GM18520 (cell line): Measurements from ENCODE around the gene CIROP.
A peak's percentile ranks its signal among the peaks of the same experiment; 100 is the strongest.

Experiments
- ATAC-seq: cut with Tn5 transposase; IDR thresholded peaks from one replicate; pipeline ENCODE4 v1.9.1; 2021; ENCODE audit not compliant: unreplicated experiment

CIROP gene

GRCh38 chr14:23094666-23095195, 10.1 kb downstream of the CIROP start, which contains the start of gene ACIN1:
ACIN1 (minus strand) TSS chr14:23095136; CDS start chr14:23095112, 24 bp downstream.
- ATAC-seq: peak; percentile 16

- no peak for ATAC-seq
These were observed 10.7 kb downstream of the CIROP start for GRCh38 chr14:23093991-23094665.

- ATAC-seq: no peak
These were observed 11.3 kb downstream of the CIROP start for GRCh38 chr14:23093526-23093925.

DNA sequence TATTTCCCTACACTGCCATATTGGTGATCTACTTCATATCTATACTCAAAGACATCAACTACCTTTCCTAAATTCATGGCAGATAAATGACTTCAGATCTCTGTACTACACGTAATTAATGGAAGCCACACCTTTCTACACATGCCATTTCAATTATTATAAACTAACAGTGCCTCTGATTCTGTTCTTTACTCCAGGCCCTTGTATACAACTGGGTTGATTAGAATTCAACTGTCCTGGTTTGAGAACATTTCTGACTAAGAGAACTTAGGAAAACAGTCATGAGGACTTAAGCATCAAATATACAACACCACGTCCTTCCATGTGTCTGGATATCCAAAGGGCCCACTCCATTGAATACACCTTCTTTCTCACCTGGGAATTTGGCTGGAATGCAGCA, 11.7 kb downstream of the CIROP start:
- ATAC-seq: no peak

- ATAC-seq: no peak
These were observed 13.2 kb downstream of the CIROP start for GRCh38 chr14:23091294-23092225.

DNA sequence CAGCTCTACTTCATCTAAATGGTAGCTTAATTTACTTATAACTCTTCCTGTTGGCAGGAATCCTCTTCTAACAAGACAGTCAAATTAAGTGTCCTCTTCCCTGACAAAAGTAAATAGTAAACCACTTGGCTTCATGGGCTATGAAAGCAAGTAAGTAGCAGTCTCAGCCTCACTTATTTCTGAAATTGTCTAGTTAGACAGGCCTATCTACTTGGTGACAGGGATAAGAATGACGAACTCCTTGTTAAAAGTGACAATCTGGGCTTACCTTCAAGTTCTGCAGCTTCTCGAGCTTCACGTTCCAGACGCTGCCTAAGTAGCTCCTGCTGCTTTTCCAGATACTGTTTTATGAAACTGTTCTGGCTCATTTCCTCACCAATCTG, 14.5 kb downstream of the CIROP start:
- no peak for ATAC-seq

DNA sequence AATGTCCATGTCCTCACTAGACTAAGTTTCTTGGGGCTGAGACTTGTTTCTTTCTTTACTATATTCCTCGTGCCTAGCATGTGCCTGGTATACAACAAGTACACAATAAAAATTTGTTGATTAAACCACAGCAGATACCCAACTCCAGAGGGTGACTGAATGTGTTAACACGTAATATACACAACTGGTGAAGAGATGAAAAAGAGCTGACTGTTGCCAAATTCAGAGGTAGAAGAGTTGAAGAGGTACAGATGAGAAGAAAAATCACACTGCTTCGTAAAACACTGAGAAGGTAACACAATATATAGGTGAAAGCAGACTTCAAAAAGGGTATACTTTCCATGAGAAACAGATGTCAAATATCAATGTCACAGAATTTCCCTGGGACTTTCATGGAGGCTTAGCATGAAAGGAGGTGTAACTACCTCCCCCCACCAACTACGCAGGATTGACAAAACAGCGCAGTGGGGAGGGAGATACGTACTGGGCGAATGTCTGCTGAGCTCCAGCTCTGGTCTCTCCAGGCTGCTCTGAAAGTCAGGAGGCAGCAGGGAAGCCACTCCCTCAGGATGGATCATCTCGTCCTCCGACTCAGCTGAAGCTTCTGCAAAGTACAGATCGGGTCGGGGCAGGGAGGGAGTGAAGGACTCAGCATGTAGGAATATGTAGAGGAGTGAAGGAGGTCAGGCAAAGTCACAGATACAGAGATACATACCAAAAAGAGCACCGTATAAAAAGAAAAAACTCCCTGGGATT, 15.1 kb downstream of the CIROP start:
- no peak for ATAC-seq

DNA sequence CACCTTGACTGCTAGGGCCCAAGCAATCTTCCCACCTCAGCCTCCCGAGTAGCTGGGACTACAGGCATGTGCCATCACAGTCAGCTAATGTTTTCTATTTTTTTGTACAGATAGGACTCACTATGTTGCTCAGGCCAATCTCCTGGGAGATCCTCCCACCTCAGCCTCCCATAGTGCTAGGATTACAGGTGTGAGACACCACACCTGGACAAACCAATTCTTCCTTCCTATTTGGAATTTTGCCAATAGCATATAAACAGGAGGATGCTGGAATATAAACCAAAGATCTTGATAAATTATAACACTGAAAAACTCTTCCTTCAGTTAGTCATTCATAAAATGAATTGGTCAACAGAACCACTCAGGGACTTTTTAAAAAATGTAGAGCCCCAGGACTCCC, 18.2 kb downstream of the CIROP start:
- ATAC-seq: no peak

GRCh38 chr14:23085458-23085857, 19.3 kb downstream of the CIROP start:
- no peak for ATAC-seq

DNA sequence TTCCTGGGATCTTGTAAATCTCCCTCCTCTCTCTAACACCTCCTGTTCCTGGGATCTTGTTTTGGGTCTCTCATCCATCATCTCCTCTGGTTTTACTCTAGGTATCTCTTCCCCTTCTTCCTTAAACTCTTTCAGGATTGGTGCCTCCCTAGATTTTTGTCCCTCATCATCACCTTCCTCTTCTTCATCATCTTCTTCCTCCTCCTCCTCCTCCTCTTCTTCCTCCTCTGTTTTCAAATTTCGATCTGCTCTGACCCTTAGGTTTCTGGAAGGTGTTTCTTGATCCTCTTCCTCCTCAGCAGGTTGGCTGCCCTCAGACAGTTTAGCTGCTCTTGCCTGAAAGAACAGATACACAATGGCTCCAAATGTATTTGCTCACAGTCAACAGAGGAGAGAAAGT, 24.3 kb downstream of the CIROP start:
- ATAC-seq: no peak

- no peak for ATAC-seq
These were observed 25.1 kb downstream of the CIROP start for GRCh38 chr14:23079716-23080115.

DNA sequence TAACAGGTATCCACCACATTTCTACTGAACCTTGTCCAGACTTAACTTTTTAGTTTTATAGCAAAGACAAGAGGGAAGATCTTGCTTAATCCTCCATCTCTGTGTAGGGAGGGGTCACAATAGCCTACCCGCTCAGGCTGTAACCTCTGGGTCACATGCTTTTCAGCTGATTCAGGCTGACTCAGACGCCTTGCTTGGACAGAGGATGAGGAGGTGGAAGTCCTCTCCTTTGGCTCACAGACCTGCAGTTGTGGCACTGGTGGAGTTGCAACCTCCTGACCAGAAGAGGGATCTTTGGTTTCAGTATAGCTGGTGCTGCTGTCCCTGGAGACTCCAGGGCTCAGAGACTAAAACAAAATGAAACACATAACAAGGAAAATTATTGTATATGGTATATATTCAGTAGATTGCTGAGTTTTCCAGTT, 26.1 kb downstream of the CIROP start:
- ATAC-seq: no peak

GRCh38 chr14:23077962-23078361, 26.8 kb downstream of the CIROP start:
- ATAC-seq: no peak

DNA sequence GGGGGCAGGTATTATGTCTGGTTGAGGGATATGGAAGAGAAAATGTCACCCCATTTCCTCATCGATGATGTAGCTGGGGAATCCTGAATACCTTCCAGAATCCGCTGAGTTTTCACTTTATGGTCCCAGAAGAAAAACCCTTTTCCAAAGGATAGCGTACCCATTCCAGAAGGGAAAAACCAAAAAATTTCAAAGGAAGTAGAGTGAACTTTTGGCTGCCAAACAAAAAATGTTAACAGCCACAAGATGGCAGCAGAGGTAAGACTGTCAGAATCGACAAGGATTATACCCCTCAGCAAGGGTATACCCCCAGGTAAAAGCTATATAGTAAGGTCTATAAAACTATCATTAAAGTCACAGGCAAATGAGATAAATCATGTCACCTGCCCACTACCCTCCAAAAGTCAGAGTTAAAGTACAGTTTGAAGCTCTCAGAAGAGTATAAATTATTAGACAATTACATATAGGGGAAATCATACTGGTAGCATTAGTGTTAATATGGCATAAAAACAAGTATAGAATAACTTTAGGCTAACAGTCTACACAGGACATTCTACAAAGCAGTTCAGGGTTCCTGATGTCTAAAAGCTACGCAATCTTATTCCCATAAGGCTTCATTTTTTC, 27.9 kb downstream of the CIROP start:
- no peak for ATAC-seq

GRCh38 chr14:23074906-23075305, 29.9 kb downstream of the CIROP start:
- no peak for ATAC-seq

DNA sequence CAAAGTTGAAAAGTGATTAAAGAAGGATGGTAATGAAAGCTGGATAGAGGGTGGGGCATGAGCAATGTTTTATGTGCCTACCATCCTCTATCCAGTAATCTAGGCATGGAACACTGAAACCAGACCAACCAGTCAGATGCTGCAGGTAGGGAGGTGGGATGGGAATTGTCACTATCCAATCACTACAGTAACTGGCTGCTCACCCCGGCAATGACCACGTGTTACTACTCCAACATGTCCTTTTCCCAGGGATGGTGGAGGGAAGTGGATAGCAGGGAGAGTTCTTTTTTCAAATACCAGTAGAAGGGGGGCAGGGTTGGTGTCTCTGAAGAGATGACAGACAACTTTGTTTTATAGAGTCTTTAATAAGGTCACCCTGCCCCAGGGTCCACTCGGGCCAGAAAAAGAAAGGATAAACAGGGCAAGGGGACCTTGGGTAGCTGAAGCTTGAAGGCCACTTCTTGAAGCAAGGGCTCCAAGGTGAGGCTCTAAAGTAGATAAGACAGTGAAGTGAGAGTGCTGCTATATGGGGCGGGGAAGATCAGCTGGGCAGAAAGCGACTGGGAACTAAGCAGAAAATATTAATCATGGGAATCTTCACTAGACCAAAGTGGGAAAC, 32.8 kb downstream of the CIROP start:
- ATAC-seq: no peak

GRCh38 chr14:23071244-23071920, 33.4 kb downstream of the CIROP start:
- ATAC-seq: peak; percentile 69

DNA sequence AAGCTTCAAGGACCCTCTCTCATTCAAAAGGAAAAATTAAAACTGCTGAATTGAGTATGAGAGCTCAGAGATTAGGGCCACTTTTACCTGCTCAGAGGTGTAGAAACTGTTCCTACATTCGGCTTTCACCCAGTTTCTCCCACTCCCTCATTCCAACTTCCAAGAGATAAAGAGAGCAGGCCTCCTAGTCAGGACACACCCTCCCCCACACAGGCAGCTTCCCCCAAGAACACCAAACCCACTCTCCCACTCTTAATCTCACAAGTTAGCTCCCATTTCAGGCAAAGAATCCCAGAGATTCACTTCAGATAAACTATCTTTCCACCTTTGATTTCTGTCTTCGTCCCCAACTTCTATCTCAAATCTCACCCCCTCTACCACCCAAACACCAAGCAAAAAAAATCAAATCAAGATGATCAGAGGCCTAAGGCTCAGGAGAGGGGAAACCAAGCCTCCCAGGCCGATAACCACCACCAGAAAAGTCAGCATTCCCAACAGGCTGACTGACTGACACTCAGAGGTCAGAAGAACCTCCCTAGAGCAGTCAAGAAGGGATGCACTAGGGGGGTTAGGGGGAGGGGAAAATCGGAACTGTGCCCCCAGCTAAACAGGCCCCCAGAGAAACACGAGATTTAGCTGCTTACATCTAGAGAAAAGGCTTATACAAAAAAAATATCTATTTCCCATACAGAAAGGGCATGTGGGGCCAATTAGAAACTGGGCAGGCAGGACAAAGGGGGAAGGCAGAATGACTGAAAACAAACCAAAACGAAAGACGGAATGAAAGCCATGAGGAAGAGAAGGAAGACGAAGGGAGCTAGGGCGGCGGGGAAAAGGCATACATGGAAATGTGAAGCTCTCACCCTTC, 34.3 kb downstream of the CIROP start:
- no peak for ATAC-seq

DNA sequence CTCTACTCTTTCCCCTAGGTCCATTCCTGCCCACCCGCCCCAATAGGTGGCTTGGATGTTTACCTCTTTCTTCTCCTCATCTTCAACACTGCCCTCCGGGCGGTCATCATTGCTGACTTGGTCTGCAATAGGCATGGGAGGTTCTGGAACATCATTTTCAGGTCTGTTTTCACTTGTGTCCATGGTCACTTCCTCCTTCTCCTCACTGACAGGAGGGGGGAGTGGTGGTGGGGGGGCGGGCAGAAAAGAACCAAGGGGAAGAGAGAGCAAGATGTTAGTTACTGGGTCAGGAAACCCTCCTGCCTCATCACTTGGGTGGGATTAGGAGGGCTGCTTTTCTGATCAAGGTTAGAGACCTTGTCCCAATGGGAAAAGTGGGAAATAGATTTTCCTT, 35.4 kb downstream of the CIROP start:
- ATAC-seq: no peak
